Heart left ventricle (tissue), 13 donors: ENCODE data around the gene GIMAP5.

Experiments
- POLR2A ChIP-seq, 2 donors: fragments of 450-650 bp; IDR thresholded peaks; one replicate each; pipeline ENCODE4 v1.6.1; 2017; ENCODE audit warnings: antibody characterized with exemption in 2 of 2, mild to moderate bottlenecking in 2 of 2, moderate library complexity in 2 of 2
- TF ChIP-seq, protein P1 (sequence below), 12 donors: fragments of 200-600 bp; sonication (generic) in 4 of 12; IDR thresholded peaks; one replicate each; pipeline versions ENCODE4 v1.5.0 to v1.8.0; 2018 to 2022; ENCODE audit warnings: antibody characterized with exemption in 12 of 12, mild to moderate bottlenecking in 5 of 12
- donor health status: ischemic (EF 13 %, LVEDD 7.1; RV severe dilation, severe dysfunction).
- donor health status: DM: no; HTN: yes; CAD: no.
- donor health status: DM: no; HTN: no; CAD: no.
- donor health status: ischemic (EF 25% LVEDD 6.9; RV normal size, moderate dysfunction).
- donor health status: ischemic (EF 25% LVEDD 5.7; RV mildly dilated, moderate dysfunction).
- donor health status: ischemic (EF 35%, LVEDD 5.7; RV mildly dilated, moderate dysfunction).
- donor health status: nonischemic (EF 11% LVEDD 7.7; RV severe dilation, severe dysfunction).
- donor health status: DM: yes; HTN: yes; CAD: no.
- donor health status: PGD.
- donor health status: ischemic (EF 29% LVEDD 5.4; RV normal size, mild dysfunction).
- donor health status: nonischemic (EF 23%, LVEDD 6.1; RV moderate dilation, normal function).

- no peak for TF ChIP-seq POLR2A (IDR thresholded peaks at IDR 0.05)
- TF ChIP-seq, protein P1, sequence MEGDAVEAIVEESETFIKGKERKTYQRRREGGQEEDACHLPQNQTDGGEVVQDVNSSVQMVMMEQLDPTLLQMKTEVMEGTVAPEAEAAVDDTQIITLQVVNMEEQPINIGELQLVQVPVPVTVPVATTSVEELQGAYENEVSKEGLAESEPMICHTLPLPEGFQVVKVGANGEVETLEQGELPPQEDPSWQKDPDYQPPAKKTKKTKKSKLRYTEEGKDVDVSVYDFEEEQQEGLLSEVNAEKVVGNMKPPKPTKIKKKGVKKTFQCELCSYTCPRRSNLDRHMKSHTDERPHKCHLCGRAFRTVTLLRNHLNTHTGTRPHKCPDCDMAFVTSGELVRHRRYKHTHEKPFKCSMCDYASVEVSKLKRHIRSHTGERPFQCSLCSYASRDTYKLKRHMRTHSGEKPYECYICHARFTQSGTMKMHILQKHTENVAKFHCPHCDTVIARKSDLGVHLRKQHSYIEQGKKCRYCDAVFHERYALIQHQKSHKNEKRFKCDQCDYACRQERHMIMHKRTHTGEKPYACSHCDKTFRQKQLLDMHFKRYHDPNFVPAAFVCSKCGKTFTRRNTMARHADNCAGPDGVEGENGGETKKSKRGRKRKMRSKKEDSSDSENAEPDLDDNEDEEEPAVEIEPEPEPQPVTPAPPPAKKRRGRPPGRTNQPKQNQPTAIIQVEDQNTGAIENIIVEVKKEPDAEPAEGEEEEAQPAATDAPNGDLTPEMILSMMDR (IDR thresholded peaks at IDR 0.05) = no peak
These were observed 53.3 kb downstream of the GIMAP5 start for GRCh38 chr7:150790416-150791075.
